Activated T-cell treated with anti-CD3 and anti-CD28 coated beads, Interleukin-2, amount 50 U/mL, for 1 hour (primary cell): Measurements from ENCODE around the gene LMO2.
"Not testable (repeated sequence)": the region's sequence is repeated elsewhere in the genome, so short reads cannot be mapped to it uniquely, and the experiment has no call there.

ENCODE experiments used
- DNase-seq: peaks from one replicate; pipeline ENCODE4 v3.0.0-alpha.2; 2020

The LMO2 gene

GRCh38 chr11:33891714-33892327, at the start of gene LMO2:
TSS of gene LMO2 (minus strand) at chr11:33892076. CDS start at chr11:33869716, 22,360 bp downstream.
- DNase-seq, result no peak

GRCh38 chr11:33940538-33940815, 48.6 kb upstream of the LMO2 start:
- no peak for DNase-seq

DNA sequence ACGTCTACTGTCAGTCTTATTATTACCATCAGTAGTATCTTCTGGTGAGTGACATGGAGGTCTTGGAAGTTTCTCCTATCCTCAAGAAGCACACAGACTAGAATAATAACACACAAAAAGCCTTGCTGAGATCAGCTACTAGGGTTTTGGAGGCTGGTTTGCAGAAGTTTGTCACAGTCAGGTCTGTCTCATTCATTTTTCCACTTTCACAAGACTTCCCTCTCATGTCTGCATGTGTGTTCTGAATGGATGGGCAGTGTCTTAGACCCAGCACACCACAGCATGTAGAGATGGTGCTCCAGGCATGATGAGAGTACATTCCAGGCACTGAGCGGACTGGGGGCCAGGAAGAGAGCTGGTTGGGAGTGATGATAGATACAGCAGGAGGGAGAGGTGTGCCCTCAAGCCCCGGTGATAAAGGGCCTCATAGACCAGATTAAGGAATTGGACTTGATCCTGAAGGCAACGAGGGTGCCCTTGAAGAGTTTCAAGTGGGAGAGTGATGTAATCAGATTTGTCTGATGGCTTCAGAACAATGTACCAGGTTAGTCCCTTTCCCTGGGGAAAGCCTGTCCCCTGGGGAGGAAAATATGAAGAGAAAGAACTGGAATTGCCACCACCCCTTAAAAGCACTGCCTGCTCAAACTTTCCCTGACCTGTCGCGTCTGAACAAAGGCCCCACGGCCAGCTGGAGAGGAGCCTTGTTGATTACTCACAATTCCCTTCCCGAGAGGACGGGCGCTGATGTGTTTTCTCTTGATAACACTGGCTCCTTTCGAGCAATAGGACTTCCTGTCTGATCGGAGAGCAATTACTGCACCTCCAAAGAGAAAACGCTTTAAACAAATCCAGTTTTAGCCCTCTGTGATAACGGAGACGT, 45.1 kb upstream of the LMO2 start:
- DNase-seq, result no peak

GRCh38 chr11:33935461-33936456, 43.9 kb upstream of the LMO2 start:
- DNase-seq, result no peak

- DNase-seq, result no peak
These were observed 43.1 kb upstream of the LMO2 start for GRCh38 chr11:33935005-33935404.

DNA sequence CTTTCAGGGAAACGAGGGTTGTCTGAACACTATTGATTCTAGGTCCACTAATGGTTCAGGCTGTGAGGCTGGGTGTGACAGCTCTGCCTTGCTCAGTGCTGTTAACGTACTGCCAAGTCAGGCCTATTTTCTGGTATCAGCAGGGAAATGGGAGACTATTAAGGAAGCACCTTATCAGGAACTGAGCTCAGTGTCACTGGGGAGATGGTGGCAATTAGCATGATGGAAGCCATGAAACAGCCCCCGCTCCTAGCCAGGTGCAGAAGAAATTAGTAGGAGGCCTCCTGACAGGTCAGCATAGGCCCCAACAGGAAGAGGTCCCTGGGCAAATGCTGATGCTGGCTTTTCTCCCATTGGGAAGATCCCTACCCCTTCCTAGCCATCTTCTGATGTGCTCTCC, 42.6 kb upstream of the LMO2 start:
- no peak for DNase-seq

DNA sequence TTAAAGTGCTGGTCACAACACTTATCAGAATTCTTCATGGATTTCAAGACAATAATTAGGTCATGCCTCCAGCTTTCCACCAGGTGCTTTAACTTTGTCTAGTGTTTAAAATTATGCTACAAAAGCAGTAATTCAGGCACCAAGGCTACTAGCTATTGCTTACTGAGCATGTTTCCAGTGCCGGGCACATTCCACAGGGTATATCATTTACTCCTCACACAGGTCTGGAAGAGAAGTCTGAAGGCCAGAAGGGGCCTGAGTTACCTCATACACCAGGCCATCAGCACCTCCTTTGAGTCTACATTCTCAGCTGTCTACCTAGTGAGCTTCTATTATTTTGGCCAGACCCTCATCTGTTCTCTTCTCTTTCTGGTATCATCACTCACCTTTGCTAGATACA, 41.7 kb upstream of the LMO2 start:
- no peak for DNase-seq

DNA sequence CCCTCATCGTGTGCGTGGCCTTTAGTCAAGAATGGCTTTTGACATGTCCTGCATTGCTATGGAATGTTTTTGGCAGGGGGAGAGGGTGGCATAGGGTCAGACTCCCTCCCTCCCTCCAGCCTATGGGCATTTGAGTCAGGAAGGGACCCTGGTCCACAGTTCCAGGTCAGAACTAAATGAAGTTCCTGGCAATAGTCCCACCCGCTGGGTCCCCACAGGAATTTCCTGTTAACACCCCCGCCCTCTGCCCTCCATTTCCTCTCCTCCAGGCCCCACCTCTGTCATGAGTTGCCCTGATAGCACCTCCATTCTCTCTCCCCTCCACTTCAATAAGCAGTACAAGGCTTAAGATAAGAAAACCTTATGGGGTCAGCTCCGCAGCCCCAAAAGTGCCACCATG, 40.8 kb upstream of the LMO2 start:
- DNase-seq, result no peak

DNA sequence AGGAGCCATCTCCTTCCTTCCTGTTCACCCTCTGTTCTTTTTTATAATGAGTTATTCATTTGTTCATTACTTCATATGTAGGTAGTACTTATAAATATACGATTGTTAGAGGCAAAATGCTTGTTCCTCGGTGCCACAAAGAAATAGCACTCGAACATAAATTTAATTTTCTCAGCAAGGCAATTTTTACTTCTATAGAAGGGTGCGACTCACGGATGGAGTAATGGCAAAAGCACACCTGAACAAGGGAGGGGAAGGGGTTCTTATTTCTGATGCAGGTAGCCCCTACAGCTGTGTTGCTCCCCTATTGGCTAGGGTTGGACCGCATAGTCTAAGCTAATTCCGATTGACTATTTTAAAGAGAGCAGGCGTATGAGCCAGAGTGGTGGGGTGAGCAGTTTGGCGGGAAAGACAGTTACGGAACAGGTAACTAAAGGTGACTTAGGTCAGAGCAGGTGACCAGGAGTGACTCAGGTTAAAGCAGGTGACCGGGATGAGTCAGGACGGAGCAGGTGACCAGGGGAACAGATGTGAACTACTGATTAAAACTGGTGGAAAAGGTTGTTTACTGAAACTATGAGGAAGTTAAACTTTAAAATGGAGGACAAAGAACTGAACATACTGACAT, 40.0 kb upstream of the LMO2 start:
- not testable (repeated sequence) for DNase-seq

DNA sequence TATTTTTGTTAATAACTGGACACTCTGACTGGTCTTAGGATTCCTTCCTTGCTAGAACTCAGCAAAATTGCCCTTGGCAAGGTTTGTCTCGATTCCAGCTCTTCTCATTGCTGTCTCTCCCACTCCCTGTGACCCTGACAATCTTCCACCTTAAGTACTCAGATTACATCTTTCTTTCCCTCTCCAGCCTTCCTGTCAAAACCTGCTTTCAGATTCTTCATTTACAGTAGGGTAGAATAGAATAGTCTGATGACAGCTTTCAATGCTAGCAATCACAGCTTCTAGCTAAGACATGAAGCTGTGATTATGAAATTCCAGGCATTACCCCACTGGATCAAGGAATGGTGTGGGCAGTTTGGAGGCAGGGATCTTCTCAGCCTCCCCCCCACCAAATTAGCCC, 39.2 kb upstream of the LMO2 start:
- DNase-seq, result no peak

DNA sequence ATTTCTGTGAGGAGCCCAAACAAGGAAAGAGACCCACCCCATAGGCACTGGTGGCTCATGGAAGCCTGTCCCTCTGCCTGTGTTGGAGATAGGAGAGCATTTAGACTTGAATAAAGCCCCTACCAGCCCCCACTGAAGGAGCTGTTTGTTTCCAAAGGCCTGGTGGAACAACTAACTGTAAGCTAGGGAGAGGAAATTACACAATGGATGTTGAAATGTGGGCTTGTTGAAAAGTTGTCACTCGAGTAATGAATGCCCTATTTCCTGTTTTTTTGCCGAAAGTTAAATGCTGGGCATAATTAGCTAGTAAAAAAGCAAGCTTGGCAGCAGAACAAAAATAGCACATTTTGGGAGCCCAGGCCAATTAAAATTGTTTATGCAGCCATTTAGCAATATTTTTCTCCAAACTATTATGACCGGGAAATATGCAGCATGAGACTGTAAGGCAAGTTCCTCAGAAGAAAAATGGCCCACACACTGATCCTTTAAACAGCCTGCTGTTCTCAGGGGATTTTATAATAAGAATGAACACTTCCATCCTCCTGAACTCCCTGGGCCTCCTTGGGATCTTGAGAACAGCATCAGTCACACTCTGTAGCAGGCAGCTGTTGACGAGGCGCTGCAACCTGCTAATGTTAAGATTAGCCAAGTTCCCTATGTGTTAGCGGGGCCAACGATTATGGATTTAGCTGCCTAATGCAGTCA, 38.6 kb upstream of the LMO2 start:
- no peak for DNase-seq

DNA sequence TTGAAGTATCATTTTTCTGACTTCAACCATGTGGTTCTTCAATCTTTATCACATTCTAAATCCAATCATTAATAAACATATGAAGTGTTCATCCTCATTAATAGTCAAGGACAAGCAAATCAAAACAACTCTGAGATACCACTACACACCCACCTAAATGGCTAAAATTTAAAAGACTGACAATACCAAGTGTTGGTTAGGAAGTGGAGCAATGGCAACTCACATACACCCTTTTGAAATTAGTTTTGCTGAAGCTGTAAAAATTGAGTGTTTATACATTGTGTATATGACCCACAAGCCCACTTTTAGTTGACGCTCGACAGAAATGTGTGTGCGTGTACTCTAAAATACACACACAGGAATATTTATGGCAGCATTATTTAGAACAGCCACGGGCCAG, 36.7 kb upstream of the LMO2 start:
- no peak for DNase-seq

GRCh38 chr11:33926671-33927552, 35.0 kb upstream of the LMO2 start:
- no peak for DNase-seq

- DNase-seq, result no peak
These were observed 32.5 kb upstream of the LMO2 start for GRCh38 chr11:33924341-33924740.

DNA sequence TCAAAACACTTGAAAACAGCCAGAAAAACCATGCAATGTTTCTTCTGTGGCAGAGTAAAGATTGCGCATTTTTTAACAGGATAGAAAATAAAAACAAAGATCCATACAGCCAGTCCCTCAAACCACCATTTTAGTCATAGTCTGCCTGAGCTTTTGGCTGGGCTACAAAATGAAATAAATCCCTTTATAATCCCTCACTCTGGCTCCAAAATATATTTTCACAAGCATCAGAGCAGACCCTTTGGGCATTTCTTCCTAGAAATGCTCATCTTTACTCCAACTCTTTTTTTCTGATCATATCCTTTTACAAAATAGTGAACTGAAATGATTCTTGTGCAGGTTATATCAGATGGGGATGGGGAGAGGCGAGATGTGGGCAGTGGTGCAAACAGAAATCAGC, 31.8 kb upstream of the LMO2 start:
- DNase-seq, result no peak

DNA sequence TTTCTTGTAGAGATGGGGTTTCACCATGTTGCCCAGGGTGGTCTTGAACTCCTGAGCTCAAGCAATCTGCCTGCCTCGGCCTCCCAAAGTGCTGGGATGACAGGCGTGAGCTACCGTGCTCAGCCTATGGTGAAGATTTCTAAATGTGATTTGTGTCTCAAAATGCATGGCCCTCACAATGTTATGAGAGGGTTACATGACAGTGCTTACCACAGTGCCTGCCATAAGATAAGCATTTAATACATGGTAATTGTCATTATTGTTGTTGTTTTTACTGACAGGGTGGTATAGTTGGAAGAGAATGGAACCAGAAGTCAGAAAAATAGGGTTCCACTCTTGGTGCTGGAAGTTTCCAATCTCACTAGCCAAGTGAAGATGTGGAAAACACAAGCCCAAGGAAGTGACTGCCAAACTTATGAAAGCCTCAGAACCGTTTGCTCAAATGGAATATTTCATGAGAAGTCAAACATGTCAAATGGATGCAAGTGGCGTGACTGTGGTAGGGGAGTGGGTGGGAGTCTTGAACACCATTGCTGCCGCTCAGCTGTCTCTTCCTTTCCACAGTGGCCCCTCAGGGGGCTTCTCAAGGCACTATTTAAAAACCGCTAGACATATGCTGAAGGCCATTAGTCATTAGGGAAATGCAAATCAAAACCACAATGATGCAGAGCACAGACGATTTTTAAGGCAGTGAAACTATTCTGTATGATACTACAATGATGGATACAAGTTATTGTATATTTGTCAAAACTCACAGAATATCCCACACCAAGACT, 29.1 kb upstream of the LMO2 start:
- no peak for DNase-seq

DNA sequence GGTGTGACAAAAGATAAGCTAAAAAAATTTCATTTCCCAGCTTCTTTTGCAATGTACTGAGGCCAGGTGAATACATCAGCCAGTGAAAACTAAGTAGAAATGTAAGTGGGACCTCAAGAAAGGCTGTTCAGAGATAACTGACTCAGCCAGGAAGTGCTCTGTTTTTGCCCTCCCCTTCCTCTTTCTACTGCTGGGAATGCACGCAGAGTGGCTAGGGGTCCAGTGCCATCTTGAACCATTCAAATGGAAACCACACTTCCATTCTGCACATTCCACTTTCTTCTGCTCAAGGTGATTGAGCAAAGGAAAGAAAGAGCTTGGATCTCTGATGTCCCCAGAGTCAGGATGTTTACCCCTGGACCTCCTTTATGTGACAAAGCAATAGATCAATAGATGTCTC, 27.8 kb upstream of the LMO2 start:
- no peak for DNase-seq

DNA sequence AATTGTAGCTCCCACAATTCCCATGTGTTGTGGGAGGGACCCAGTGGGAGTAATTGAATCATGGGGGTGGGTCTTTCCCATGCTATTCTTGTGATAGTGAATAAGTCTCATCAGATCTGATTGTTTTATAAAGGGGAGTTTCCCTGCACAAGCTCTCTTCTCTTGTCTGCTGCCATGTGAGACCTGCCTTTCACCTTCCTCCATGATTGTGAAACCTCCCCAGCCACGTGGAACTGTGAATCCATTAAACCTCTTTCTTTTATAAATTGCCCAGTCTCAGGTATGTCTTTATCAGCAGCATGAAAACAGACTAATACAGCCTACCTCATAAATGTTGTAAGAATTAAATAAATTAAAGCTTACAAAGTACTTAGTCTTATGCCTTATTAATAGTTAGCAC, 25.5 kb upstream of the LMO2 start:
- DNase-seq, result not testable (repeated sequence)

DNA sequence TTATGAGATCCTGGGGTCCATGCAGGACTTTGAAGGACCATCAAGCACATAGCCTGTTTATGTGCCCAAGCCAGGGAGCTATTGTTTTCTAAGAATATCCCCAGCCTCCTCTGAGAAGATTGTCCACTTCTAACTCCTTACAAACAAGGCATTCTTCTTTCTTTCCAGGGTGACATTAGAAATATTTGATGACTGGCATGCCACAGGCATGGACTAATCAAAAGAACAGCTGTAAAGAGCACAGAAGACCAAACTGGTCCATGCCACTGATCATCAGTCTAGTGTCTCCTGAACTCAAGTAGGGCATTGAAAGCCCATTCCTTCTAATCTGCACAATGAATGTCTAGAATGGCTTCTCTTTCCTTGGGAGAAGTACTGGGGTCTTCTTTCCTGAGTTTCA, 24.9 kb upstream of the LMO2 start:
- no peak for DNase-seq

- DNase-seq, result no peak
These were observed 23.6 kb upstream of the LMO2 start for GRCh38 chr11:33915526-33915925.

- no peak for DNase-seq
These were observed 22.1 kb upstream of the LMO2 start for GRCh38 chr11:33913991-33914390.
